ENCODE results near the gene HAUS5.

DNA sequence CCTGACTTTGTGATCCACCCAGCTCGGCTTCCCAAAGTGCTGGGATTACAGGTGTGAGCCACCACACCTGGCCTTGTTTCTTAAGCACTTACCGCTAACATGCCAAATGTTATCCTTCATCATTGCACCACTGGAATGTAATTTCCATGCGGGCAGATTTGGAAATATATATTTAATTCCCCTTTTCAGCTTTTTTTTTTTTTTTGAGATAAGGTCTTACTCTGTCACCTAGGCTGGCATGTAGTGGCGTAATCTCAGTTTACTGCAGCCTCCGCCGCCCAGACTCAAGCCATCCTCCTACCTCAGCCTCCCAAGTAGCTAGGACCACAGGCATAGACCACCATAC is 49.4 kb downstream of the HAUS5 start:
- TF ChIP-seq, protein P1, sequence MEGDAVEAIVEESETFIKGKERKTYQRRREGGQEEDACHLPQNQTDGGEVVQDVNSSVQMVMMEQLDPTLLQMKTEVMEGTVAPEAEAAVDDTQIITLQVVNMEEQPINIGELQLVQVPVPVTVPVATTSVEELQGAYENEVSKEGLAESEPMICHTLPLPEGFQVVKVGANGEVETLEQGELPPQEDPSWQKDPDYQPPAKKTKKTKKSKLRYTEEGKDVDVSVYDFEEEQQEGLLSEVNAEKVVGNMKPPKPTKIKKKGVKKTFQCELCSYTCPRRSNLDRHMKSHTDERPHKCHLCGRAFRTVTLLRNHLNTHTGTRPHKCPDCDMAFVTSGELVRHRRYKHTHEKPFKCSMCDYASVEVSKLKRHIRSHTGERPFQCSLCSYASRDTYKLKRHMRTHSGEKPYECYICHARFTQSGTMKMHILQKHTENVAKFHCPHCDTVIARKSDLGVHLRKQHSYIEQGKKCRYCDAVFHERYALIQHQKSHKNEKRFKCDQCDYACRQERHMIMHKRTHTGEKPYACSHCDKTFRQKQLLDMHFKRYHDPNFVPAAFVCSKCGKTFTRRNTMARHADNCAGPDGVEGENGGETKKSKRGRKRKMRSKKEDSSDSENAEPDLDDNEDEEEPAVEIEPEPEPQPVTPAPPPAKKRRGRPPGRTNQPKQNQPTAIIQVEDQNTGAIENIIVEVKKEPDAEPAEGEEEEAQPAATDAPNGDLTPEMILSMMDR (IDR thresholded peaks at IDR 0.05; ENCODE audit: insufficient read depth, low read depth, low read length) = no peak
- TF ChIP-seq EZH2 (IDR thresholded peaks at IDR 0.05; ENCODE audit: insufficient read depth, low read length) = no peak

Measured in astrocyte (in vitro differentiated cells and primary cell).